NCI-H1417 (cell line): ENCODE results near the gene RBM42.
A peak's percentile ranks its signal among the peaks of the same experiment; 100 is the strongest.
"Not testable (repeated sequence)": the region's sequence is repeated elsewhere in the genome, so short reads cannot be mapped to it uniquely, and the experiment has no call there.

Source experiments
- DNase-seq, 3 experiments: peaks; one replicate each; lab custom pipeline; 2025; lab: John Stamatoyannopoulos, UW

The RBM42 gene

GRCh38 chr19:35628565-35629331 lies at the start of gene RBM42:
Gene RBM42 (plus strand): TSS chr19:35629036. CDS start chr19:35629154, 118 bp downstream.
- DNase-seq: peak; percentile 96 to 99 (median 99)

GRCh38 chr19:35582760-35583159 lies 46.1 kb upstream of the RBM42 start:
- DNase-seq: no peak

GRCh38 chr19:35585848-35586247 lies 43.0 kb upstream of the RBM42 start, which contains the start of gene PMIS2:
Gene PMIS2 (plus strand): TSS chr19:35586173. CDS start chr19:35586260, 87 bp downstream.
- DNase-seq: no peak

GRCh38 chr19:35587321-35587720 lies 41.5 kb upstream of the RBM42 start:
- no peak for DNase-seq

GRCh38 chr19:35590875-35591274 lies 38.0 kb upstream of the RBM42 start:
- no peak for DNase-seq

GRCh38 chr19:35592226-35592625 lies 36.6 kb upstream of the RBM42 start:
- DNase-seq: peak in 1 of 3 experiments; percentile 19

GRCh38 chr19:35595026-35595425 lies 33.8 kb upstream of the RBM42 start:
- DNase-seq: not testable (repeated sequence)

- no peak for DNase-seq
These were observed 32.9 kb upstream of the RBM42 start for GRCh38 chr19:35595928-35596327.

- no peak for DNase-seq
These were observed 32.4 kb upstream of the RBM42 start for GRCh38 chr19:35596366-35596999.

- peak in 1 of 3 experiments; percentile 4 for DNase-seq
These were observed 26.9 kb upstream of the RBM42 start for GRCh38 chr19:35601971-35602370.

- DNase-seq: not testable (repeated sequence)
These were observed 24.4 kb upstream of the RBM42 start for GRCh38 chr19:35604436-35604835.

GRCh38 chr19:35607170-35607569 lies 21.7 kb upstream of the RBM42 start:
- DNase-seq: not testable (repeated sequence)

- no peak for DNase-seq
These were observed 21.2 kb upstream of the RBM42 start for GRCh38 chr19:35607661-35608060.

- no peak for DNase-seq
These were observed 20.6 kb upstream of the RBM42 start for GRCh38 chr19:35608251-35608650.

- no peak for DNase-seq
These were observed 18.9 kb upstream of the RBM42 start for GRCh38 chr19:35609851-35610353.

- no peak for DNase-seq
These were observed 16.6 kb upstream of the RBM42 start for GRCh38 chr19:35612224-35612558.

- DNase-seq: peak; percentile 89 to 98 (median 94)
These were observed 16.1 kb upstream of the RBM42 start, which contains the start of gene HAUS5 for GRCh38 chr19:35612559-35613321. Gene HAUS5 (plus strand): TSS chr19:35612735. CDS start chr19:35612795, 60 bp downstream.

GRCh38 chr19:35613574-35613973 lies 15.3 kb upstream of the RBM42 start:
- DNase-seq: no peak

GRCh38 chr19:35615036-35615435 lies 13.8 kb upstream of the RBM42 start:
- no peak for DNase-seq

GRCh38 chr19:35618857-35619256 lies 10.0 kb upstream of the RBM42 start:
- no peak for DNase-seq

GRCh38 chr19:35619290-35619923 lies 9.4 kb upstream of the RBM42 start:
- DNase-seq: no peak

- DNase-seq: no peak
These were observed 8.8 kb upstream of the RBM42 start for GRCh38 chr19:35620001-35620400.
